ENCODE results near the gene WASF2.
"Not testable (repeated sequence)": the region's sequence is repeated elsewhere in the genome, so short reads cannot be mapped to it uniquely, and the experiment has no call there.

The WASF2 gene

GRCh38 chr1:27394925-27395324 is 95.0 kb downstream of the WASF2 start:
- no peak for DNase-seq

- DNase-seq: no peak
Measured at GRCh38 chr1:27394282-27394658, 95.7 kb downstream of the WASF2 start.

DNA sequence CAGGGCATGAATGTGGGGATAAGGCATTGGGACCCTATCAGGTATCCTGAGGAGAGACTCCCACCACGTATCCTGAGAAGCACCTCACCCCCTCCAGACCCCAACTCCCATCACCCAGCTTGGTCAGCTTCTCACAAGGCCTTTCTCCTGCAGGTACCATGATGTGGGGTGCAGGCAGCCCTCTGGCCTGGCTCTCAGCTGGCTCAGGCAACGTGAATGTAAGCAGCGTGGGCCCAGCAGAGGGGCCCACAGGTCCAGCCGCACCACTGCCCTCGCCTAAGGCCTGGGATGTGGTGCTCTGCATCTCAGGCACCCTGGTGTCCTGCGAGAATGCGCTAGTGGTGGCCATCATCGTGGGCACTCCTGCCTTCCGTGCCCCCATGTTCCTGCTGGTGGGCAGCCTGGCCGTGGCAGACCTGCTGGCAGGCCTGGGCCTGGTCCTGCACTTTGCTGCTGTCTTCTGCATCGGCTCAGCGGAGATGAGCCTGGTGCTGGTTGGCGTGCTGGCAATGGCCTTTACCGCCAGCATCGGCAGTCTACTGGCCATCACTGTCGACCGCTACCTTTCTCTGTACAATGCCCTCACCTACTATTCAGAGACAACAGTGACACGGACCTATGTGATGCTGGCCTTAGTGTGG is 96.2 kb downstream of the WASF2 start:
- peak; percentile 14 for DNase-seq

GRCh38 chr1:27392778-27393635 is 97.0 kb downstream of the WASF2 start:
- no peak for DNase-seq

DNA sequence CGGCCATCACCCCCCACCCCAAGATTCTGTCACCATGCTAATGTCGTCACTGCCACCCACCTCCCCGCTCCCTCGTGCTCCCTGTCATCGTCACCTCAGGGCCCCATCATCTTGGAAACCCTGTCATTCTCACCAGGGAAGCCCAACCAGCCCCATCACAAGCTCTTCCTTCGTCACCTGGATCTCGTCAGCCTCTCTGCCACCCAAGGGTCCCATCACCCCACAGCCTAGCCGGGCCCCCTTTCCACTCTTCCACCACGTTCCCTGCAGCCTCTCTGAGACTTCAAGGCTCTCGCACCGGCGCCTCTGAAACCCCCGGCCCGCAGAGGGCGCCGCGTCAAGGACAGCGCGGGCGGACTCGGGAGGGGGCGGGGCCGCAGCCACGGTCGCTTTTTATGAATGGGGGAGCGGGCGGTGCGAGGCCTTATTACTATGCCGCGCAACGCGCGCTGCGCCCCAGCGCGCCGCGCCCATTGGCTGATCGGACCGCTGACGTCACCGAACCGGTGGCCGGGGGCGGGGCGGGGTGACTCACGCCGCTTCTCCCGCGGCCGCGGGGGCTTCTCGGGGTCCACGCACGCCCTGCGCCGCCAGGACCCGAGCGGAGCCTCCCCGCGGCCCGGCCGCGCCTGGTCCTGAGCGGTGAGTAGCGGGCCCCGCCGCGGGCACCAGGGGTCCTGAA is 97.7 kb downstream of the WASF2 start, which contains the start of gene GPR3:
GPR3 (plus strand) TSS at position 527 of the 682 bp plus-strand sequence. CDS start 1,177 bp downstream, outside the sequence.
- peak; percentile 91 for DNase-seq

- no peak for DNase-seq
Measured at GRCh38 chr1:27391511-27392095, 98.4 kb downstream of the WASF2 start.

DNA sequence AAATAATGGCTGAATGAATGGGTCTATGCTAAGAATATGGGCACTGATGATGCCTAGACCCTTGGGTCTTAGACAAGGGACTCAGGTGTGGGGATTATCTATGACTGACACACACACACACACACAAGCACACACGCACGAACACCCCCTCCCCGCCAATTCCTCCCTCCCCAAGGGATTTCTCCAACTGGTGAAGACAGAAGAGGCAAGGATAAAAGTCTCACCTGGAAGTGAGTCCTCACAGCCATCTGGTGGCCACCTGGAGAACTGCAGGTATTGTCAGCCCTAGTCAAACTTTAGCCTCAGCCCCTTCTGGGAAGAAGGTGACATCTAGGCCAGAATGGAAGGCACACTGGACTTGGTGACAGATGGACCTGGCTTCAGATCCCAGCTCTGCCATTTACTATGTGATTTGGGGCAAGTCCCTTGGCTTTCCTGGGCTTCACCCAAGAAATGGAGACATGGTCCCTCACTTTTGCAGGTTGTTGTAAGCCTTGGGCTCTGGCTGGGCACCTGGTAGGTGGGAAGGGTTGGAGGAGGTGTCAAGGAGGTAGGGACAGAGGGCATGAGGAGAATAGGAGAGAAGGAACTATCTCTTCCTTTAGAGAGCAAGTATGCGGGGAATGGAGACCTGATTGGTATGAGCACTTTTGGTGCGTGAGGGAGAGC is 101.5 kb downstream of the WASF2 start:
- peak; percentile 50 for DNase-seq

DNA sequence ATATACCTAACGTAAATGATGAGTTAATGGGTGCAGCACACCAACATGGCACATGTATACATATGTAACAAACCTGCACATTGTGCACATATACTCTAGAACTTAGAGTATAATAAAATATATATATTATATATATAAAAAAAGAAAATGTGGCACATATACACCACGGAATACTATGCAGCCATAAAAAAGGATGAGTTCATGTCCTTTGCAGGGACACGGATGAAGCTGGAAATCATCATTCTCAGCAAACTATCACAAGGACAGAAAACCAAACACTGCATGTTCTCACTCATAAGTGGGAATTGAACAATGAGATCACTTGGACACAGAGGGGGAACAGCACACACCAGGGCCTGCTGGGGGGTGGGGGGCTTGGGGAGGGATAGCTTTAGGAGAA is 105.2 kb downstream of the WASF2 start:
- DNase-seq: not testable (repeated sequence)

GRCh38 chr1:27383661-27384060 is 106.3 kb downstream of the WASF2 start:
- no peak for DNase-seq

DNA sequence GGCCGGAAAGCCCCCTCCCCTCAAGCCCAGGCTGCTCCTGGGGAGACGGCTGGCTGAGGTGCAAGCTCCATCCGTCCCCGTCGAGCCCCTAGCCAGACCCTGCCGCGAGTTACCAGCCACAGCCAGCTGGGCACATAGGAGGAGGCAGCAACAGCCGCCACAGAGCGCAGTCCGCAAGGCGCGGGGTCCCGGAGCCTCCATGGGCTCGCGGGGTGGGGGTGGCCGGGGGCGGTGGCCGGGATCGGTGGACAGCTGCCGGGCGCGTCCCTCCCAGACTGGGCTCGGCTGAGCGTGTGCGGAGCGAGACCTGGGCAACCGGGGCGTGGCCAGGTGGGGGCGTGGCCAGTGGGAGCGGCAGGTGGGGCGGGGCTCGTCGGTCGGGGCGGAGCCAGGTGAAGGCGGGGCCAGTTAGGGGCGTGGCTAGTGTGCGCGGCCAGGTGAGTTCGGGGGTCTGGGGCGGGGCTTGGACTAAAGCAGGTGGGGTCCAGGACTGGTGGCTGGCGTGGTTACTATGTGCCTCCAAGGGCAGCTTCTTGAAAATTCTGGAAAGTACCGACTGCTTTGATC is 106.8 kb downstream of the WASF2 start, which contains the start of gene CD164L2:
CD164L2 (minus strand) TSS at position 295 of the 567 bp plus-strand sequence; CDS start at position 201, 94 bp downstream.
- DNase-seq: no peak

GRCh38 chr1:27381969-27382762 is 107.8 kb downstream of the WASF2 start:
- no peak for DNase-seq

GRCh38 chr1:27380766-27381733 is 108.9 kb downstream of the WASF2 start:
- peak; percentile 25 for DNase-seq

- DNase-seq: no peak
Measured at GRCh38 chr1:27380224-27380623, 109.7 kb downstream of the WASF2 start.

DNA sequence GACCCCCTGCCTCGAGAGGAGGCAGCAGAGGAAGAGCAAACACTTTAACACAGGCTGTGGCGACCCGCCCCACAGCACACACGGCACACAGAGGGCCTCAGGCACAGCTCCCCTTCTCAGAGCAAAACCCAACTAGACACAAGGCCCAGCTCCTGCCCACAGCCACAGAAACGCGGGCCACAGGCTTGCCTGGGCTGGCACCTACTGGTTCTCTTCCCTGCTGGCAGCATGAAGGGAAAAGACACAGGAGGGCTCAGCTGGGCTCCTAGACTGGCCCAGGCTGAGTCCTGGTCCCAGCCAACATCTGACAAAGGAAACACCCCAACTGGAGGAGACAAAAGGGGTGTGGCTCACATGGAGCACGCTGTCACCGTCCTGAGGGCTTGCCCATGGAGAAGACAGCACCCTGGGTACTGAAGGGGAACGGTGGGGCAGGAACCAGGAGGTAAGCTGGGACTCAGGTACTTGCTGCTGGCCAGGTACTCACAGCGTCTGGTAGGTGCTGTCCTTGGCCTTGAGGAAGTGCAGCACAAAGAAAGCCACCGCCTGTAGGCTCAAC is 110.3 kb downstream of the WASF2 start:
- no peak for DNase-seq

- DNase-seq: no peak
Measured at GRCh38 chr1:27377760-27378495, 112.0 kb downstream of the WASF2 start.

DNA sequence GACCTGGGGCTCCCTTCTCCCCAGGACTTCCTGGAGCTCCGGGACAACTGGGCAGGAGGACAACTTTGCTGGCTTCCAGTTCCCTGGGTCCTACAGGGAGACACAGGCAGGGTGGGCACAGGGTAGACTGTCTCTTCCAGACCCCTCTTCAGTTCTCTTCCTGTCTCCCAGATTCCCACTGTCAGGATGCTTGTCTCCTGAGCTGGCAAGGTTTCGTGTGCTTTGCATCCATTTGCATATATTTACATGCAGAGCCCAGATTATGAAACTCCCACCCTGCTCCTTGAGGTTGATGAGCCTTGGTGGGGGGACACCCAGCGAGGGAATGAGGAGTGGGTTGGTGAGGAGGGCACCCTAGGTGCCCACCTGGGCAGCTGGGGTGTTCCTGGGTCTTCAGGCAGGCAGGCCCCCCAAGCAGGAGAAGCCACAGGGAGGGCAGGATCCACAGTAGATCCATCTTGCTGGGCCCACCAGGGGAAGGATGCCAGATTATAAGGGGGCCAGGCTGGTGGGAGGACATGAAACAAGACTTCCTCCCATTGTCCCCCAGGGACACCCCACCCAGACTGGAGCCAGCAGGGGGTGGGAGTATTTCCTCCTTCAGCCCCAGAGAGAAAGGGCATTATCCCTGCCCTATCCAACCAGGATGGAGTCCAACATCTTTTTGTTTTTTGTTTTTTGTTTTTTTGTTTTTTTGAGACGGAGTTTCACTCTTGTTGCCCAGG is 115.4 kb downstream of the WASF2 start, which contains the start of gene FCN3:
FCN3 (minus strand) TSS at position 463 of the 725 bp plus-strand sequence; CDS start at position 457, 6 bp downstream.
- DNase-seq: no peak

GRCh38 chr1:27372808-27373690 is 116.9 kb downstream of the WASF2 start:
- no peak for DNase-seq

Measured in retina (tissue), 1 donor.